ENCODE results near the gene KAT2B.

Gene KAT2B

GRCh38 chr3:20075197-20075596 is 35.0 kb downstream of the KAT2B start:
- no peak for DNase-seq (ENCODE audit: low read depth in 1 of 2, low spot score in 1 of 2)
- no peak for TF ChIP-seq JUND (IDR thresholded peaks at IDR 0.05; ENCODE audit: low read depth)
- in situ Hi-C loops (cut with HindIII; ENCODE audit: low pct_unique_long_range_greater_than_20kb, low sequenced_read_pairs): no loop called here

- in situ Hi-C loops (cut with HindIII; ENCODE audit: low pct_unique_long_range_greater_than_20kb, low sequenced_read_pairs): no loop called here
- TF ChIP-seq JUND (IDR thresholded peaks at IDR 0.05; ENCODE audit: low read depth): no peak
- no peak for DNase-seq (ENCODE audit: low read depth in 1 of 2, low spot score in 1 of 2)
These were observed 36.2 kb downstream of the KAT2B start for GRCh38 chr3:20076296-20076997.

- in situ Hi-C loops (cut with HindIII; ENCODE audit: low pct_unique_long_range_greater_than_20kb, low sequenced_read_pairs): no loop called here
- no peak for DNase-seq (ENCODE audit: low read depth in 1 of 2, low spot score in 1 of 2)
- no peak for TF ChIP-seq JUND (IDR thresholded peaks at IDR 0.05; ENCODE audit: low read depth)
These were observed 36.8 kb downstream of the KAT2B start for GRCh38 chr3:20077068-20077467.

GRCh38 chr3:20078194-20078714 is 38.0 kb downstream of the KAT2B start:
- in situ Hi-C loops (cut with HindIII; ENCODE audit: low pct_unique_long_range_greater_than_20kb, low sequenced_read_pairs): no loop called here
- no peak for DNase-seq (ENCODE audit: low read depth in 1 of 2, low spot score in 1 of 2)
- TF ChIP-seq JUND (IDR thresholded peaks at IDR 0.05; ENCODE audit: low read depth): no peak

GRCh38 chr3:20079621-20080020 is 39.4 kb downstream of the KAT2B start:
- in situ Hi-C loops (cut with HindIII; ENCODE audit: low pct_unique_long_range_greater_than_20kb, low sequenced_read_pairs): no loop called here
- no peak for DNase-seq (ENCODE audit: low read depth in 1 of 2, low spot score in 1 of 2)

GRCh38 chr3:20080956-20081554 is 40.8 kb downstream of the KAT2B start:
- no peak for DNase-seq (ENCODE audit: low read depth in 1 of 2, low spot score in 1 of 2)
- in situ Hi-C loops (cut with HindIII; ENCODE audit: low pct_unique_long_range_greater_than_20kb, low sequenced_read_pairs): no loop called here
- no peak for TF ChIP-seq JUND (IDR thresholded peaks at IDR 0.05; ENCODE audit: low read depth)

More at GRCh38 chr3:20079621-20080020, 39.4 kb downstream of the KAT2B start:
- no peak for TF ChIP-seq JUND (IDR thresholded peaks at IDR 0.05; ENCODE audit: low read depth)

- TF ChIP-seq JUND (IDR thresholded peaks at IDR 0.05; ENCODE audit: low read depth): no peak
- in situ Hi-C loops (cut with HindIII; ENCODE audit: low pct_unique_long_range_greater_than_20kb, low sequenced_read_pairs): no loop called here
These were observed 43.0 kb downstream of the KAT2B start for GRCh38 chr3:20083253-20083652.

GRCh38 chr3:20083953-20084352 is 43.7 kb downstream of the KAT2B start:
- TF ChIP-seq JUND (IDR thresholded peaks at IDR 0.05; ENCODE audit: low read depth): no peak
- no peak for DNase-seq (ENCODE audit: low read depth in 1 of 2, low spot score in 1 of 2)
- in situ Hi-C loops (cut with HindIII; ENCODE audit: low pct_unique_long_range_greater_than_20kb, low sequenced_read_pairs): no loop called here

More at GRCh38 chr3:20083253-20083652, 43.0 kb downstream of the KAT2B start:
- DNase-seq (ENCODE audit: low read depth in 1 of 2, low spot score in 1 of 2): no peak

GRCh38 chr3:20091331-20092047 is 51.2 kb downstream of the KAT2B start:
- no peak for TF ChIP-seq JUND (IDR thresholded peaks at IDR 0.05; ENCODE audit: low read depth)
- in situ Hi-C loops (cut with HindIII; ENCODE audit: low pct_unique_long_range_greater_than_20kb, low sequenced_read_pairs): no loop called here
- no peak for DNase-seq (ENCODE audit: low read depth in 1 of 2, low spot score in 1 of 2)

GRCh38 chr3:20095470-20095869 is 55.2 kb downstream of the KAT2B start:
- no peak for TF ChIP-seq JUND (IDR thresholded peaks at IDR 0.05; ENCODE audit: low read depth)
- DNase-seq (ENCODE audit: low read depth in 1 of 2, low spot score in 1 of 2): no peak
- in situ Hi-C loops (cut with HindIII; ENCODE audit: low pct_unique_long_range_greater_than_20kb, low sequenced_read_pairs): no loop called here

- in situ Hi-C loops (cut with HindIII; ENCODE audit: low pct_unique_long_range_greater_than_20kb, low sequenced_read_pairs): no loop called here
- TF ChIP-seq JUND (IDR thresholded peaks at IDR 0.05; ENCODE audit: low read depth): no peak
- no peak for DNase-seq (ENCODE audit: low read depth in 1 of 2, low spot score in 1 of 2)
These were observed 56.0 kb downstream of the KAT2B start for GRCh38 chr3:20096135-20096685.

- in situ Hi-C loops (cut with HindIII; ENCODE audit: low pct_unique_long_range_greater_than_20kb, low sequenced_read_pairs): no loop called here
- no peak for DNase-seq (ENCODE audit: low read depth in 1 of 2, low spot score in 1 of 2)
- no peak for TF ChIP-seq JUND (IDR thresholded peaks at IDR 0.05; ENCODE audit: low read depth)
These were observed 56.8 kb downstream of the KAT2B start for GRCh38 chr3:20097015-20097414.

Measured in T47D (cell line).